HG03558 (cell line): ENCODE data around the gene ZDHHC9.
A peak's percentile ranks its signal among the peaks of the same experiment; 100 is the strongest.
"Not testable (repeated sequence)": the region's sequence is repeated elsewhere in the genome, so short reads cannot be mapped to it uniquely, and the experiment has no call there.

ENCODE experiments used
- ATAC-seq: cut with Tn5 transposase; IDR thresholded peaks from one replicate; pipeline ENCODE4 v1.9.1; 2021; ENCODE audit warnings: moderate number of reproducible peaks; ENCODE audit not compliant: unreplicated experiment; ENCODE audit errors: extremely low read depth

ZDHHC9 gene

GRCh38 chrX:129843459-129844306, at the start of gene ZDHHC9:
Gene ZDHHC9 (minus strand): TSS chrX:129843886. CDS start chrX:129841945, 1,941 bp downstream.
- ATAC-seq = peak; percentile 95

GRCh38 chrX:129877401-129877800, 33.7 kb upstream of the ZDHHC9 start:
- ATAC-seq = no peak

GRCh38 chrX:129876771-129877305, 33.2 kb upstream of the ZDHHC9 start:
- no peak for ATAC-seq

- no peak for ATAC-seq
Measured at GRCh38 chrX:129875669-129876068, 32.0 kb upstream of the ZDHHC9 start.

- no peak for ATAC-seq
Measured at GRCh38 chrX:129872524-129872923, 28.8 kb upstream of the ZDHHC9 start.

- ATAC-seq = not testable (repeated sequence)
Measured at GRCh38 chrX:129866321-129866720, 22.6 kb upstream of the ZDHHC9 start.

GRCh38 chrX:129859134-129859533, 15.4 kb upstream of the ZDHHC9 start:
- not testable (repeated sequence) for ATAC-seq

- ATAC-seq = not testable (repeated sequence)
Measured at GRCh38 chrX:129851825-129852224, 8.1 kb upstream of the ZDHHC9 start.

- no peak for ATAC-seq
Measured at GRCh38 chrX:129846716-129847115, 3.0 kb upstream of the ZDHHC9 start.

GRCh38 chrX:129845616-129846190, 2.0 kb upstream of the ZDHHC9 start:
- ATAC-seq = no peak

- ATAC-seq = no peak
Measured at GRCh38 chrX:129843209-129843458, 552 bp downstream of the ZDHHC9 start.

- no peak for ATAC-seq
Measured at GRCh38 chrX:129842510-129843208, 1.0 kb downstream of the ZDHHC9 start.

GRCh38 chrX:129840344-129840743, 3.3 kb downstream of the ZDHHC9 start:
- ATAC-seq = no peak

- no peak for ATAC-seq
Measured at GRCh38 chrX:129836827-129837226, 6.9 kb downstream of the ZDHHC9 start.

- no peak for ATAC-seq
Measured at GRCh38 chrX:129833153-129833990, 10.3 kb downstream of the ZDHHC9 start.

GRCh38 chrX:129831091-129831885, 12.4 kb downstream of the ZDHHC9 start:
- ATAC-seq = no peak

- ATAC-seq = no peak
Measured at GRCh38 chrX:129830494-129830893, 13.2 kb downstream of the ZDHHC9 start.

- no peak for ATAC-seq
Measured at GRCh38 chrX:129825746-129826505, 17.8 kb downstream of the ZDHHC9 start.

- no peak for ATAC-seq
Measured at GRCh38 chrX:129824620-129825019, 19.1 kb downstream of the ZDHHC9 start.
